Hepatocyte (in vitro differentiated cells): ENCODE data around the gene LY9.

Source experiments
- EZH2phosphoT487 ChIP-seq: fragments of 200-600 bp; sonication (generic); IDR thresholded peaks from one replicate; pipeline ENCODE4 v1.6.1; 2018; ENCODE audit warnings: antibody characterized with exemption, mild to moderate bottlenecking, low read depth, moderate library complexity; ENCODE audit not compliant: unreplicated experiment, severe bottlenecking
- TF ChIP-seq, protein P1 (sequence below): fragments of 200-600 bp; sonication (generic); IDR thresholded peaks from 2 replicates; pipeline ENCODE4 v1.5.1; 2016; ENCODE audit warnings: antibody characterized with exemption, mild to moderate bottlenecking; ENCODE audit not compliant: poor library complexity

- TF ChIP-seq, protein P1, sequence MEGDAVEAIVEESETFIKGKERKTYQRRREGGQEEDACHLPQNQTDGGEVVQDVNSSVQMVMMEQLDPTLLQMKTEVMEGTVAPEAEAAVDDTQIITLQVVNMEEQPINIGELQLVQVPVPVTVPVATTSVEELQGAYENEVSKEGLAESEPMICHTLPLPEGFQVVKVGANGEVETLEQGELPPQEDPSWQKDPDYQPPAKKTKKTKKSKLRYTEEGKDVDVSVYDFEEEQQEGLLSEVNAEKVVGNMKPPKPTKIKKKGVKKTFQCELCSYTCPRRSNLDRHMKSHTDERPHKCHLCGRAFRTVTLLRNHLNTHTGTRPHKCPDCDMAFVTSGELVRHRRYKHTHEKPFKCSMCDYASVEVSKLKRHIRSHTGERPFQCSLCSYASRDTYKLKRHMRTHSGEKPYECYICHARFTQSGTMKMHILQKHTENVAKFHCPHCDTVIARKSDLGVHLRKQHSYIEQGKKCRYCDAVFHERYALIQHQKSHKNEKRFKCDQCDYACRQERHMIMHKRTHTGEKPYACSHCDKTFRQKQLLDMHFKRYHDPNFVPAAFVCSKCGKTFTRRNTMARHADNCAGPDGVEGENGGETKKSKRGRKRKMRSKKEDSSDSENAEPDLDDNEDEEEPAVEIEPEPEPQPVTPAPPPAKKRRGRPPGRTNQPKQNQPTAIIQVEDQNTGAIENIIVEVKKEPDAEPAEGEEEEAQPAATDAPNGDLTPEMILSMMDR = no peak
- no peak for TF ChIP-seq EZH2phosphoT487
These were observed 41.1 kb downstream of the LY9 start for GRCh38 chr1:160836981-160837557.
